Measurements from ENCODE around the gene UIMC1.

- no peak for TF ChIP-seq CTCF (IDR thresholded peaks at IDR 0.05; ENCODE audit: poor library complexity)
- TF ChIP-seq EZH2phosphoT487 (IDR thresholded peaks at IDR 0.05; ENCODE audit: low read depth, severe bottlenecking, unreplicated experiment), result no peak
- TF ChIP-seq EZH2 (IDR thresholded peaks at IDR 0.05; ENCODE audit: borderline replicate concordance), result no peak
Measured at GRCh38 chr5:176868731-176869130, 137.8 kb downstream of the UIMC1 start.
